ENCODE measurements around the gene CSF3. TPM values are rescaled to one million over a fixed set of nuclear protein-coding genes. Genes with fewer than 3 reads are reported as not detected.

Gene CSF3
- total RNA-seq, 1 donor from 2014 or later, result 1.2 TPM

DNA sequence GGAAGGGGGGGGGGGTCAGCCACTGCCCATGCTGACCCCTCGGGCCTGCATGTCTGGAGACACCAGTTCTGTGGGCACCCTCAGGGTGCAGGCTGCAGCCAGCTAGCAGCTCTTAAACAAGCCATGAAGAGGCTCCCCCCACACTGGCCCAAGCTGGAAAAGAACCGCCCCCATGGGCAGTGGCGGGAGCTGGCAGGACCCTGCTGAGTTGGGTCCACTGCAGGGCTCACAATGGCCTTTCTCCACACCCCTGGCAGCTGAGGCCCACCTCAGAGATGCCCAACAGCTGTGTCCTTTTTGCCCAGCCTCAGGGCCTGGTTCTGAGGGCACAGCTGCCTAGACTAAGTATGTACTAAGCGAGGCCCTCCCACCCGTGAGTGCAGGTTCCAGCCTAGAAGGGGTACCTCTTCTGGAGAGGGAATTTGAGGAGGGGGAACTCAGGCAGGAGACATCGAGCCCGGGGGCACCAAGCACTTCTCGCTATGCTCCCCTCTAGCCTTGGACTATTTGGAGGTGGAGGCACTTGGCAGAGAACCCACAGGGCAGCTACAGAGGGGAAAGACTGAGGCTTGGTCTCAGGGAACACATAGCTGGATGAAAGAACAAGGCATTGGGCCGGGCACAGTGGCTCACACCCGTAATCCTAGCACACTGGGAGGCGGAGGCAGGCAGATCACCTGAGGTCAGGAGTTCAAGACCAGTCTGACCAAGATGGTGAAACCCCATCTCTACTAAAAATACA is 50.7 kb downstream of the CSF3 start:
- peaks cover 60% of the 10 kb centered on the region for H3K4me1 ChIP-seq
- intact Hi-C loops (cut with DNase I), result no loop called here
- TF ChIP-seq, protein P1, sequence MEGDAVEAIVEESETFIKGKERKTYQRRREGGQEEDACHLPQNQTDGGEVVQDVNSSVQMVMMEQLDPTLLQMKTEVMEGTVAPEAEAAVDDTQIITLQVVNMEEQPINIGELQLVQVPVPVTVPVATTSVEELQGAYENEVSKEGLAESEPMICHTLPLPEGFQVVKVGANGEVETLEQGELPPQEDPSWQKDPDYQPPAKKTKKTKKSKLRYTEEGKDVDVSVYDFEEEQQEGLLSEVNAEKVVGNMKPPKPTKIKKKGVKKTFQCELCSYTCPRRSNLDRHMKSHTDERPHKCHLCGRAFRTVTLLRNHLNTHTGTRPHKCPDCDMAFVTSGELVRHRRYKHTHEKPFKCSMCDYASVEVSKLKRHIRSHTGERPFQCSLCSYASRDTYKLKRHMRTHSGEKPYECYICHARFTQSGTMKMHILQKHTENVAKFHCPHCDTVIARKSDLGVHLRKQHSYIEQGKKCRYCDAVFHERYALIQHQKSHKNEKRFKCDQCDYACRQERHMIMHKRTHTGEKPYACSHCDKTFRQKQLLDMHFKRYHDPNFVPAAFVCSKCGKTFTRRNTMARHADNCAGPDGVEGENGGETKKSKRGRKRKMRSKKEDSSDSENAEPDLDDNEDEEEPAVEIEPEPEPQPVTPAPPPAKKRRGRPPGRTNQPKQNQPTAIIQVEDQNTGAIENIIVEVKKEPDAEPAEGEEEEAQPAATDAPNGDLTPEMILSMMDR (IDR thresholded peaks at IDR 0.05), result no peak

More for the DNA sequence above, 50.7 kb downstream of the CSF3 start:
- no peak for ATAC-seq
- no peak for DNase-seq
- Histone ChIP-seq H3K9me3 (no peaks in the 10 kb centered on the region), H3K4me3 (peak overlapping the region; percentile 97), H3K27me3 (no peaks in the 10 kb centered on the region), H3K36me3 (no peaks in the 10 kb centered on the region), H3K27ac (peak overlapping the region; percentile 93)

Small RNA genes within 50 kb of the gene (microRNA-seq; reads per million reads assigned to microRNA genes)
- not detected for gene MIR6884 (ENCODE audit: borderline microRNAs expressed)

Other genes starting within 250 kb of the CSF3 start
- 8.2 TPM for gene IKZF3, start 151.1 kb upstream of the CSF3 start, total RNA-seq
- not detected for gene ZPBP2, start 147.2 kb upstream of the CSF3 start, total RNA-seq
- 13.5 TPM for gene GSDMB, start 96.8 kb upstream of the CSF3 start, total RNA-seq
- gene ORMDL3, start 87.8 kb upstream of the CSF3 start, total RNA-seq, result 70.3 TPM
- not detected for gene LRRC3C, start 87.7 kb upstream of the CSF3 start, total RNA-seq
- 0.29 TPM for gene GSDMA, start 52.4 kb upstream of the CSF3 start, total RNA-seq
- 73.6 TPM for gene PSMD3, start 34.6 kb upstream of the CSF3 start, total RNA-seq
- gene MED24, start 39.0 kb downstream of the CSF3 start, total RNA-seq, result 81.3 TPM
- gene THRA, start 47.5 kb downstream of the CSF3 start, total RNA-seq, result 55.6 TPM
- gene NR1D1, start 85.1 kb downstream of the CSF3 start, total RNA-seq, result 24.9 TPM
- gene MSL1, start 106.5 kb downstream of the CSF3 start, total RNA-seq, result 84.4 TPM
- gene CASC3, start 125.1 kb downstream of the CSF3 start, total RNA-seq, result 106 TPM
- gene RAPGEFL1, start 162.0 kb downstream of the CSF3 start, total RNA-seq, result 10.2 TPM
- gene WIPF2, start 203.9 kb downstream of the CSF3 start, total RNA-seq, result 38.3 TPM

Measured in upper lobe of right lung (tissue), 1 donor.